NCI-H774 (cell line): ENCODE measurements around the gene LAMA2.
"Not testable (repeated sequence)": the region's sequence is repeated elsewhere in the genome, so short reads cannot be mapped to it uniquely, and the experiment has no call there.

Experiments used
- DNase-seq: peaks from one replicate; lab custom pipeline; 2025; lab: John Stamatoyannopoulos, UW

The LAMA2 gene

GRCh38 chr6:129073051-129073450 is 190.1 kb downstream of the LAMA2 start:
- no peak for DNase-seq

- no peak for DNase-seq
Observed at GRCh38 chr6:129073691-129074395, 190.9 kb downstream of the LAMA2 start.

- DNase-seq, result no peak
Observed at GRCh38 chr6:129084406-129084805, 201.5 kb downstream of the LAMA2 start.

GRCh38 chr6:129088481-129088880 is 205.5 kb downstream of the LAMA2 start:
- not testable (repeated sequence) for DNase-seq

- no peak for DNase-seq
Observed at GRCh38 chr6:129089357-129089756, 206.4 kb downstream of the LAMA2 start.

- no peak for DNase-seq
Observed at GRCh38 chr6:129094147-129094546, 211.2 kb downstream of the LAMA2 start.

GRCh38 chr6:129096651-129097290 is 213.8 kb downstream of the LAMA2 start:
- no peak for DNase-seq

- DNase-seq, result no peak
Observed at GRCh38 chr6:129098061-129098553, 215.2 kb downstream of the LAMA2 start.

- DNase-seq, result no peak
Observed at GRCh38 chr6:129099696-129100095, 216.8 kb downstream of the LAMA2 start.

- DNase-seq, result no peak
Observed at GRCh38 chr6:129100164-129100563, 217.2 kb downstream of the LAMA2 start.

- no peak for DNase-seq
Observed at GRCh38 chr6:129102741-129103140, 219.8 kb downstream of the LAMA2 start.

- no peak for DNase-seq
Observed at GRCh38 chr6:129104131-129104530, 221.2 kb downstream of the LAMA2 start.

- DNase-seq, result no peak
Observed at GRCh38 chr6:129104560-129104959, 221.6 kb downstream of the LAMA2 start.

GRCh38 chr6:129105035-129105434 is 222.1 kb downstream of the LAMA2 start:
- no peak for DNase-seq

- no peak for DNase-seq
Observed at GRCh38 chr6:129105793-129106192, 222.9 kb downstream of the LAMA2 start.

- no peak for DNase-seq
Observed at GRCh38 chr6:129108337-129108736, 225.4 kb downstream of the LAMA2 start.

GRCh38 chr6:129110690-129111343 is 227.9 kb downstream of the LAMA2 start:
- no peak for DNase-seq

- DNase-seq, result no peak
Observed at GRCh38 chr6:129111346-129111745, 228.4 kb downstream of the LAMA2 start.

- DNase-seq, result no peak
Observed at GRCh38 chr6:129111853-129112252, 228.9 kb downstream of the LAMA2 start.

GRCh38 chr6:129112591-129112990 is 229.7 kb downstream of the LAMA2 start:
- no peak for DNase-seq

- no peak for DNase-seq
Observed at GRCh38 chr6:129113637-129114036, 230.7 kb downstream of the LAMA2 start.

GRCh38 chr6:129114636-129115391 is 231.9 kb downstream of the LAMA2 start:
- DNase-seq, result no peak
